Activated naive CD4-positive, alpha-beta T cell treated with anti-CD3 and anti-CD28 coated beads for 36 hours (primary cell): ENCODE data around the gene ATG13. TPM values are rescaled to one million over a fixed set of nuclear protein-coding genes. Genes with fewer than 3 reads are reported as not detected.
A peak's percentile ranks its signal among the peaks of the same experiment; 100 is the strongest.
"Not testable (repeated sequence)": the region's sequence is repeated elsewhere in the genome, so short reads cannot be mapped to it uniquely, and the experiment has no call there.

Experiments
- CTCF ChIA-PET: fragments of 350-600 bp; sonication (Branson Sonifier 250); formaldehyde crosslinking; loops from one replicate; lab custom pipeline; 2021; ENCODE audit warnings: antibody characterized with exemption; lab: Charles Lee
- DNase-seq: peaks from one replicate; pipeline ENCODE4 v3.0.0-alpha.2; 2020
- H3K27ac Mint-ChIP-seq: one replicate; pipeline ENCODE4 v1.8.0; 2021; ENCODE audit warnings: mild to moderate bottlenecking, mixed read lengths
- H3K27me3 Mint-ChIP-seq: one replicate; pipeline ENCODE4 v1.8.0; 2021; ENCODE audit warnings: low read depth, mixed read lengths
- H3K36me3 Mint-ChIP-seq: one replicate; pipeline ENCODE4 v1.8.0; 2021; ENCODE audit warnings: low read depth, mixed read lengths
- H3K4me1 Mint-ChIP-seq: one replicate; pipeline ENCODE4 v1.8.0; 2021; ENCODE audit warnings: low read depth, mixed read lengths
- H3K4me3 Mint-ChIP-seq: one replicate; pipeline ENCODE4 v1.8.0; 2021; ENCODE audit warnings: mild to moderate bottlenecking, moderate library complexity, mixed read lengths
- H3K9me3 Mint-ChIP-seq: one replicate; pipeline ENCODE4 v1.8.0; 2021; ENCODE audit warnings: mixed read lengths
- intact Hi-C: fragments of 100-400 bp; cut with micrococcal nuclease; formaldehyde crosslinking; loops from one replicate; pipeline ENCODE4 v1.15.1; 2023
- total RNA-seq, 2 experiments: library from RNA; stranded (reverse); gene quantifications; one replicate each; pipeline ENCODE4 v1.2.3, GENCODE V29; 2021

ATG13 gene
- 10 to 100 TPM; 54.7 to 55.6 TPM for total RNA-seq

GRCh38 chr11:46617134-46617971 lies at the start of gene ATG13, which contains the start of gene HARBI1:
Gene ATG13, plus strand, starts transcription at chr11:46617553. Its CDS starts 26,739 bp downstream, at chr11:46644292.
Gene HARBI1, minus strand, starts transcription at chr11:46617227. Its CDS starts 990 bp downstream, at chr11:46616237.
- CTCF ChIA-PET, result interaction anchor here (0.6 to 2.6 kb wide), 15 partner anchors 10 to 394 kb away, joined by 3 to 16 read pairs (median 5); partner anchors contain the start of gene AMBRA1
- Mint-ChIP-seq H3K4me3 (peak within 1 kb of the TSS; percentile 89), H3K36me3 (peaks cover 2% of the 10 kb centered on the region), H3K27me3 (no peaks in the 10 kb centered on the region), H3K4me1 (peaks cover 40% of the 10 kb centered on the region), H3K9me3 (no peaks in the 10 kb centered on the region), H3K27ac (peak within 1 kb of the TSS; percentile 99)
- peak; percentile 92 for DNase-seq
- intact Hi-C loops, result loop anchor here (1.0 to 10.0 kb wide), 15 partner anchors 23 to 773 kb away; partner anchors contain the start of genes AMBRA1, ARHGAP1, CKAP5 and CRY2

GRCh38 chr11:46570790-46571398 lies 46.5 kb upstream of the ATG13 start:
- Mint-ChIP-seq H3K27me3 (no peaks in the 10 kb centered on the region), H3K27ac (no peak overlapping the region), H3K4me3 (no peak overlapping the region), H3K9me3 (no peaks in the 10 kb centered on the region), H3K36me3 (peaks cover 8% of the 10 kb centered on the region), H3K4me1 (peaks cover 27% of the 10 kb centered on the region)
- intact Hi-C loops, result no loop called here
- CTCF ChIA-PET, result interaction anchor here (1.0 to 1.2 kb wide), 2 partner anchors 11 to 42 kb away, joined by 3 read pairs; no protein-coding TSS in a partner anchor
- no peak for DNase-seq

- peaks cover 10% of the 10 kb centered on the region for H3K36me3 Mint-ChIP-seq
- no peak overlapping the region for H3K4me3 Mint-ChIP-seq
- H3K4me1 Mint-ChIP-seq, result peaks cover 31% of the 10 kb centered on the region
- no peaks in the 10 kb centered on the region for H3K9me3 Mint-ChIP-seq
- no peak for DNase-seq
- H3K27ac Mint-ChIP-seq, result peak overlapping the region; percentile 36
- intact Hi-C loops, result no loop called here
- CTCF ChIA-PET, result no interaction called here
- H3K27me3 Mint-ChIP-seq, result no peaks in the 10 kb centered on the region
These were observed 42.7 kb upstream of the ATG13 start for GRCh38 chr11:46574656-46575055.

- intact Hi-C loops, result no loop called here
- Mint-ChIP-seq H3K27ac (no peak overlapping the region), H3K4me1 (peaks cover 34% of the 10 kb centered on the region), H3K4me3 (no peak overlapping the region), H3K36me3 (peaks cover 11% of the 10 kb centered on the region), H3K9me3 (no peaks in the 10 kb centered on the region), H3K27me3 (no peaks in the 10 kb centered on the region)
- DNase-seq, result no peak
- CTCF ChIA-PET, result no interaction called here
These were observed 40.3 kb upstream of the ATG13 start for GRCh38 chr11:46577058-46577457.

GRCh38 chr11:46582588-46582987 lies 34.8 kb upstream of the ATG13 start:
- peaks cover 19% of the 10 kb centered on the region for H3K4me1 Mint-ChIP-seq
- CTCF ChIA-PET, result no interaction called here
- no peak for DNase-seq
- no peak overlapping the region for H3K4me3 Mint-ChIP-seq
- H3K9me3 Mint-ChIP-seq, result peaks cover 4% of the 10 kb centered on the region
- intact Hi-C loops, result no loop called here
- H3K36me3 Mint-ChIP-seq, result peaks cover 11% of the 10 kb centered on the region
- no peak overlapping the region for H3K27ac Mint-ChIP-seq
- H3K27me3 Mint-ChIP-seq, result no peaks in the 10 kb centered on the region

GRCh38 chr11:46583513-46583912 lies 33.8 kb upstream of the ATG13 start:
- Mint-ChIP-seq H3K36me3 (peaks cover 12% of the 10 kb centered on the region), H3K4me1 (peaks cover 25% of the 10 kb centered on the region)
- H3K27ac Mint-ChIP-seq, CTCF ChIA-PET, intact Hi-C loops, DNase-seq, H3K9me3 Mint-ChIP-seq, H3K4me3 Mint-ChIP-seq, H3K27me3 Mint-ChIP-seq: not testable (repeated sequence)

- peaks cover 7% of the 10 kb centered on the region for H3K36me3 Mint-ChIP-seq
- DNase-seq, result no peak
- H3K27me3 Mint-ChIP-seq, result no peaks in the 10 kb centered on the region
- peaks cover 40% of the 10 kb centered on the region for H3K4me1 Mint-ChIP-seq
- CTCF ChIA-PET, result no interaction called here
- H3K9me3 Mint-ChIP-seq, result no peaks in the 10 kb centered on the region
- H3K27ac Mint-ChIP-seq, result no peak overlapping the region
- intact Hi-C loops, result no loop called here
- H3K4me3 Mint-ChIP-seq, result no peak overlapping the region
These were observed 29.2 kb upstream of the ATG13 start for GRCh38 chr11:46588131-46588530.

- Mint-ChIP-seq H3K27ac (no peak overlapping the region), H3K36me3 (peaks cover 7% of the 10 kb centered on the region), H3K27me3 (no peaks in the 10 kb centered on the region), H3K4me3 (no peak overlapping the region), H3K4me1 (peaks cover 40% of the 10 kb centered on the region), H3K9me3 (no peaks in the 10 kb centered on the region)
- intact Hi-C loops, result no loop called here
- CTCF ChIA-PET, result interaction anchor here (0.6 to 0.7 kb wide), 3 partner anchors 40 to 920 kb away, joined by 3 to 6 read pairs (median 3); no protein-coding TSS in a partner anchor
- no peak for DNase-seq
These were observed 28.4 kb upstream of the ATG13 start for GRCh38 chr11:46588915-46589314.

- Mint-ChIP-seq H3K9me3 (no peaks in the 10 kb centered on the region), H3K4me3 (no peak overlapping the region), H3K27ac (no peak overlapping the region), H3K27me3 (no peaks in the 10 kb centered on the region), H3K4me1 (peaks cover 47% of the 10 kb centered on the region), H3K36me3 (peaks cover 7% of the 10 kb centered on the region)
- no peak for DNase-seq
- intact Hi-C loops, result no loop called here
- CTCF ChIA-PET, result interaction anchor here (0.6 to 0.7 kb wide), 2 partner anchors 10 to 11 kb away, joined by 3 to 7 read pairs; no protein-coding TSS in a partner anchor
These were observed 26.4 kb upstream of the ATG13 start for GRCh38 chr11:46590740-46591605.

GRCh38 chr11:46593550-46594373 lies 23.6 kb upstream of the ATG13 start, which contains the start of gene AMBRA1:
Gene AMBRA1, minus strand, starts transcription at chr11:46594023. Its CDS starts 45,643 bp downstream, at chr11:46548380.
- Mint-ChIP-seq H3K4me3 (peak within 1 kb of the TSS; percentile 94), H3K27me3 (no peaks in the 10 kb centered on the region), H3K9me3 (no peaks in the 10 kb centered on the region), H3K27ac (peak within 1 kb of the TSS; percentile 80), H3K36me3 (peaks cover 2% of the 10 kb centered on the region), H3K4me1 (peaks cover 39% of the 10 kb centered on the region)
- intact Hi-C loops, result loop anchor here (1.0 to 2.0 kb wide), 4 partner anchors 24 to 343 kb away; partner anchors contain the start of genes ATG13, CSTPP1 and HARBI1
- peak; percentile 94 for DNase-seq
- CTCF ChIA-PET, result interaction anchor here (0.8 to 1.8 kb wide), 3 partner anchors 9 to 24 kb away, joined by 3 to 6 read pairs (median 4); partner anchors contain the start of gene ATG13

- Mint-ChIP-seq H3K36me3 (peaks cover 2% of the 10 kb centered on the region), H3K27me3 (no peaks in the 10 kb centered on the region), H3K9me3 (no peaks in the 10 kb centered on the region), H3K4me1 (peaks cover 33% of the 10 kb centered on the region), H3K27ac (peak overlapping the region; percentile 80), H3K4me3 (peak overlapping the region; percentile 94)
- CTCF ChIA-PET, result interaction anchor here (0.8 to 1.8 kb wide), 3 partner anchors 9 to 24 kb away, joined by 3 to 6 read pairs (median 4); partner anchors contain the start of gene ATG13
- no peak for DNase-seq
- intact Hi-C loops, result loop anchor here (1.0 to 2.0 kb wide), 3 partner anchors 23 to 342 kb away; partner anchors contain the start of genes ATG13, CSTPP1 and HARBI1
These were observed 23.0 kb upstream of the ATG13 start for GRCh38 chr11:46594374-46594700.
